Muscle layer of duodenum (tissue), 2 donors: ENCODE data around the gene C3orf18.
A peak's percentile ranks its signal among the peaks of the same experiment; 100 is the strongest.

Experiments
- H3K27ac ChIP-seq: one replicate; pipeline ENCODE4 v1.7.0; 2013; ENCODE audit warnings: mild to moderate bottlenecking, low read length
- H3K27me3 ChIP-seq: one replicate; pipeline ENCODE4 v1.7.0; 2013; ENCODE audit warnings: low read depth, mild to moderate bottlenecking, control low read depth, low read length
- H3K36me3 ChIP-seq, 2 donors: one replicate each; pipeline ENCODE4 v1.7.0; 2013; ENCODE audit warnings: low read length in 2 of 2, control low read depth in 1 of 2, mild to moderate bottlenecking in 1 of 2; ENCODE audit not compliant: insufficient read depth in 2 of 2, control insufficient read depth in 1 of 2
- H3K4me1 ChIP-seq, 2 donors: one replicate each; pipeline ENCODE4 v1.7.0; 2013; ENCODE audit warnings: low read length in 2 of 2, mild to moderate bottlenecking in 2 of 2, control low read depth in 1 of 2, moderate library complexity in 1 of 2; ENCODE audit not compliant: insufficient read depth in 2 of 2, control insufficient read depth in 1 of 2
- H3K4me3 ChIP-seq, 2 donors: one replicate each; pipeline ENCODE4 v1.7.0; 2013; ENCODE audit warnings: low read length in 2 of 2, low read depth in 1 of 2, mild to moderate bottlenecking in 1 of 2
- H3K9me3 ChIP-seq, 2 donors: one replicate each; pipeline ENCODE4 v1.7.0; 2013; ENCODE audit warnings: low read length in 2 of 2, control low read depth in 1 of 2, mild to moderate bottlenecking in 1 of 2; ENCODE audit not compliant: control insufficient read depth in 1 of 2
- donor health status: healthy.

The C3orf18 gene

DNA sequence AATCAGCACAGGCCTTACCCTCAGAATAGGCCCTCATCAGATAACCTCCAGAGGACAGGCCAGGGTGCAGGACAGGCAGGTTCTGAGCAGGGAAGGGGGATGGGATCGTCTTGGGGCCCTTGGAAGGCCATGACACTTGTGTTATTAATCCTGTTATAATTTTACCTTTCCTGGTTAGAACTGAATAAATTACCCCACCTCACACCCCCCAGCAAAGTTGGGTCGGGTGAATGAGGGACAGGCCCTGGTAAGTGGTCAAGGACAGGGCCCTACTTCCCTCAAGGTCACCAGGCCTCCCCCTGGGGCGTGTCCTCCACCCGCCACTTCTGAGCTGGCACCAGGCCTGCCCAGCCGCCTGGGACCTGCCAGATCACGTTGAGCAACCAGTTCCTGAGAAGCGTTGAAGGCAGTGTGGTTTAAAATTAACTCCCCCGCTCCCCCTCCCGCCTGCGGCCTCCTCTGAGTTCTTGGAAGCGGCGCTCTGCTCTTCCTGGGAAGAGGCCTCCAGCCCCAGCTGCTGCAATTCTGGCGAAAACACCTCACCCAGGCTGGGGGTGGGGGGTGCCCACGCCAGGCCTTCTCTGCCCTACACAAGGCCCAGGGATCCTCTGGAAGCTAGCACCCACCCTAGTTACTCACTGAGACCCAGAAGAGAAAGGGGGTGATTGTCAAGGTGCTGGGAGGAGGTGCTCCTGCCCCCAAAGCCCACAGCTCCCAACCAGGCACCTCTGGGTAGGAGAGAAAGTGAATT lies 33.5 kb upstream of the C3orf18 start:
- peaks cover 27 to 36% of the 10 kb centered on the region in 2 donors for H3K4me1 ChIP-seq
- H3K4me3 ChIP-seq, result peak overlapping the region in 1 of 2 donors; percentile 57
- H3K9me3 ChIP-seq, result no peaks in the 10 kb centered on the region
- peaks cover 9 to 10% of the 10 kb centered on the region in 2 donors for H3K36me3 ChIP-seq
- H3K27me3 ChIP-seq, result no peaks in the 10 kb centered on the region
- peak overlapping the region; percentile 97 for H3K27ac ChIP-seq

- Histone ChIP-seq H3K4me1 (peaks cover 27 to 32% of the 10 kb centered on the region in 2 donors), H3K27ac (peak overlapping the region; percentile 97), H3K36me3 (peaks cover 6 to 7% of the 10 kb centered on the region in 2 donors), H3K4me3 (no peak overlapping the region), H3K27me3 (no peaks in the 10 kb centered on the region), H3K9me3 (no peaks in the 10 kb centered on the region)
Observed at GRCh38 chr3:50600141-50600753, 32.7 kb upstream of the C3orf18 start.

DNA sequence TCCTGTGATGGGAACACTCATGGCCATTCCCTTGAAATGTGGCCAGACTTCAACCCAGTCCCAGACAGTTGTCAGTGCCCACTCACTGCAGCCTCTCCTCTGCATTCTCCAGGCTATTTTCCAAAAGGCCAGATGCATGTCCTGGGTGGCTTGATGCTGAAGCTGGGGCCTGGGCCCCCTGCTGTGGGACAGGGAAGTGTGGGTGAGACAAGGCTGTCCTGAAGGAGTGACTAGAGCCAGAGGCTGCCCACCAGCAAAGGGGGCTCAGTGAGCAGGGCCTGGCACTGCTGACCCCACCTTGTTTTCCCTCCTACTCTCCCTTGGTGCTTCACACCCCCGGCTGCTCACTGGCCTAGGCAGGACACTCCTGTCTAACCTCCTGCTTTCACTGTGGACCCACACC lies 32.2 kb upstream of the C3orf18 start:
- Histone ChIP-seq H3K4me3 (no peak overlapping the region), H3K4me1 (peaks cover 27 to 32% of the 10 kb centered on the region in 2 donors), H3K9me3 (no peaks in the 10 kb centered on the region), H3K27me3 (no peaks in the 10 kb centered on the region), H3K36me3 (peaks cover 3 to 5% of the 10 kb centered on the region in 2 donors), H3K27ac (peak overlapping the region; percentile 23)

- peaks cover 27 to 32% of the 10 kb centered on the region in 2 donors for H3K4me1 ChIP-seq
- no peak overlapping the region for H3K27ac ChIP-seq
- H3K27me3 ChIP-seq, result no peaks in the 10 kb centered on the region
Observed at GRCh38 chr3:50599115-50599715, 31.7 kb upstream of the C3orf18 start.

DNA sequence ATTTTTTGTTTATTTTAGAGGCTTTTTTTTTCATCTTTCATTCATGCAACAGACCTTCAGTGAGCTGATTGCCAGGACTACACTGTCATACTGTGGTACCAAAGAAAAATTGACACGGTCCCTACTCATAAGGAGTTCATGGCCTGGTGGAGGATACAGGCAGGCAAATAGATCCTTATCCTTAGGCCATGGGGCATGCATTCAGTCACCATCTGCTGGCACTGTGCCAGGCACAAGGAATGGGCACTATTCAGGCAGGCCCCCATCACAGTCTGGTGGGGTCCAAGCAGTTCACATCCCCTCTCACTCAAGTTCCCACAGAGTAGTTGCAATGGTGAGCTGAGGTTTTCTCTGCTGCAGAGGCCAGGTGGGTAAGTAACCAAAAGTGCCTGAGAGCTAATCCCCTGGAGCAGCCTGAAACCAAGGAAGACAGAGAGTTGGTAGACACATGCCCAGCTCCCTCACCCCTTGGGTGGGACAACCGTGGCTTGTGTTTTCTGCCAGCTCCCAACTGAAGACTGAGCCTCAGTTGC lies 26.8 kb upstream of the C3orf18 start:
- Histone ChIP-seq H3K27me3 (no peaks in the 10 kb centered on the region), H3K9me3 (no peaks in the 10 kb centered on the region), H3K4me3 (no peak overlapping the region), H3K36me3 (no peaks in the 10 kb centered on the region), H3K27ac (no peak overlapping the region), H3K4me1 (peaks cover 7 to 15% of the 10 kb centered on the region in 2 donors)

More at GRCh38 chr3:50599115-50599715, 31.7 kb upstream of the C3orf18 start:
- H3K9me3 ChIP-seq, result no peaks in the 10 kb centered on the region
- H3K4me3 ChIP-seq, result no peak overlapping the region
- peaks cover 0 to 2% of the 10 kb centered on the region in 2 donors for H3K36me3 ChIP-seq

GRCh38 chr3:50592568-50592967 lies 25.0 kb upstream of the C3orf18 start:
- Histone ChIP-seq H3K27ac (no peak overlapping the region), H3K4me1 (peaks cover 7 to 15% of the 10 kb centered on the region in 2 donors), H3K4me3 (no peak overlapping the region)

DNA sequence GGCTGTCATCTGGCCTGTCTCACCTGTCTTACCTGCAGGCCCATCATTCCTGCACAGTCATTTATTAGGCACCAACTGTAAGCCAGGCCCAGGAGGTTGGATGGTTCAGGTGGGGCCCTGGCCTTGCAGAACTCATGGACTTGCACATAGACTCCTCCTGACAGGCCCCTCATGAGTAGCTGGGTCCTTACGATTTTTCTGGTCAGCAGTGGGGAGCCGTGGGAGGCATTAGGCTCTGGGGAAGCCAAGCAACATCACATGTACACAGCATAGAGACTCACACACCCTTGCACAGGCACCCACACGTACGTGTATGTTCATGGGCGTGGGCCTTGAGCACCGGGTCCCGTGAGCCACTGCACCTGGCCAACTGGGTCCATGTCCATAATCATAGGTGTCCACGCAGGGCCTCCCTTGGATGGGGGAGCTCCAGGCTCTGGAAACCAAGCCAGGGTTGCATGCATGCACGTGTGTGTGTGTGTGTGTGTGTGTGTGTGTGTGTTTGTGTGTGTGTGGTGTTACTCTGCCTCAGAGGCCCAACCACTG lies 23.7 kb upstream of the C3orf18 start:
- Histone ChIP-seq H3K4me1 (peaks cover 7 to 15% of the 10 kb centered on the region in 2 donors), H3K27me3 (no peaks in the 10 kb centered on the region), H3K9me3 (no peaks in the 10 kb centered on the region), H3K36me3 (no peaks in the 10 kb centered on the region), H3K27ac (peak overlapping the region; percentile 80), H3K4me3 (no peak overlapping the region)

More at GRCh38 chr3:50592568-50592967, 25.0 kb upstream of the C3orf18 start:
- no peaks in the 10 kb centered on the region for H3K9me3 ChIP-seq
- no peaks in the 10 kb centered on the region for H3K36me3 ChIP-seq
- H3K27me3 ChIP-seq, result no peaks in the 10 kb centered on the region

- no peak overlapping the region for H3K4me3 ChIP-seq
- no peak overlapping the region for H3K27ac ChIP-seq
- peaks cover 0 to 4% of the 10 kb centered on the region in 2 donors for H3K36me3 ChIP-seq
- peaks cover 7 to 15% of the 10 kb centered on the region in 2 donors for H3K4me1 ChIP-seq
- H3K9me3 ChIP-seq, result no peaks in the 10 kb centered on the region
- no peaks in the 10 kb centered on the region for H3K27me3 ChIP-seq
Observed at GRCh38 chr3:50588759-50589433, 21.3 kb upstream of the C3orf18 start.

DNA sequence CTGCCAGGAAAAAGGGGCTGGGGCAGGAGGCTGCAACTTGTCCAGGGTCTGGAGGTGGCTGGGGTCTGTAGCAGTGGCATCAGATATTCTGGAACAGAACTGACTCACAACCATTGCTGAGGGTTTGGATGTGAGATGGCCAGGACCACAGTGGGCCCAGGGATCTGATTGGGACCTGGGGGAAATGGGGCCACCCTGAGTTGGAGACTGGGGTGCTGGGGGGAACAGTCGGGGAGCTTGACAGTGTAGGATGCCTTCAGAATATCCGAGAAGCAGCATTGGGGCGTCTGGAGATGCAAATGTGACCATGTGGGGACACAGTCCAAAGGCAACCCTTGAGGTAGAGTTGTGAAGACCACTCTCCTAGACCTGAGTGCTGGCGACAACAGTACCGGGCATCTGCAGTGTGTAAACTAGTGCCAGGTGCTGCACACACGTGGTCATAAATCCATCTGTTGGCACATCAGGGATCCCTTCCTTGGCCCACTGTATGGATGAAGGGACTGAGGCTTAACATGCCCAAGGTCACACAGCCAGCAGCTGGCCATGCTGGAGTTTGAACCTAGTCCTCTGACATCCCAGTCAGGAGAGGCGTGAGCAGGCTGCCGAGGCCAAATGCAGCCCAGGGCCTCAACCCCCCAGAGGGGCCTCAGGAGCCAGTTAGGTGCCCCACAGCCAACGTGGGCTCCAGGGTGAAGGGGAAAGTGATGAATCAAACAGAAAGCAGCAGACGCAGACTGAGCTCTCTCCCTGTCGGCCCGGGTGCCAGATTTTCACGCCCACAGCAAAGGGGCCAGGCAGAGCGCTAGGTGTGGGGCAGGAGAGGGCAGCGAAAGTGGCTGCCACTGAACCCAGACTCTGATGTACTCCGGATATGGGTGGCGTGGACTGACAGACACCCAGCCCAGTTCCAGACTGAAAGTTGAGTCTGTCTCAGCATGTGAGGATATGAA lies 20.5 kb upstream of the C3orf18 start:
- Histone ChIP-seq H3K36me3 (peaks cover 0 to 4% of the 10 kb centered on the region in 2 donors), H3K4me1 (peaks cover 7 to 15% of the 10 kb centered on the region in 2 donors), H3K27me3 (no peaks in the 10 kb centered on the region), H3K4me3 (no peak overlapping the region), H3K27ac (no peak overlapping the region), H3K9me3 (no peaks in the 10 kb centered on the region)

GRCh38 chr3:50587373-50587772 lies 19.8 kb upstream of the C3orf18 start:
- no peak overlapping the region for H3K27ac ChIP-seq
- no peaks in the 10 kb centered on the region for H3K27me3 ChIP-seq
- peaks cover 7 to 11% of the 10 kb centered on the region in 2 donors for H3K4me1 ChIP-seq
- H3K9me3 ChIP-seq, result no peaks in the 10 kb centered on the region
- peaks cover 0 to 4% of the 10 kb centered on the region in 2 donors for H3K36me3 ChIP-seq
- H3K4me3 ChIP-seq, result no peak overlapping the region
